PC-9 (cell line): Measurements from ENCODE around the gene KRT16.
"Not testable (repeated sequence)": the region's sequence is repeated elsewhere in the genome, so short reads cannot be mapped to it uniquely, and the experiment has no call there.

ENCODE experiments used
- EZH2 ChIP-seq: fragments of 200-600 bp; sonication (generic); IDR thresholded peaks from 2 replicates; pipeline ENCODE4 v1.8.0; 2017; ENCODE audit warnings: antibody characterized with exemption, low read depth
- TF ChIP-seq, protein P1 (sequence below): fragments of 200-600 bp; sonication (generic); conservative IDR thresholded peaks from 2 replicates; pipeline ENCODE4 v1.6.1; 2017; ENCODE audit warnings: mixed run types, antibody characterized with exemption, mild to moderate bottlenecking, moderate library complexity

DNA sequence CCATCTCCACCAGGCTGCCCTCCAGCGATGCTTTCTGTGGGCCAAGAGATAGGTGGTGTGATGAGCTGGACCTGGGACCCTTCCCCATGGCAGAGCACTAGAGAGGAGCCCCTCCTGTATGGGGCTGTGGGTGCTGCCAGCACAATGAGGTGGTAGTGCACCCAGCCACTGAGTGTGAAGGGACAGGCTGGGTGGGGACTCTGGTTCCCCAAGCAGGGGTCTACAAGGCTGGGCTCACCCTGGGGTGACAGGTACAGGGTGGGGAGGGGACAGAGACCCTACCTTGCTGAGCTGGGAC lies 15.5 kb upstream of the KRT16 start:
- TF ChIP-seq EZH2, result not testable (repeated sequence)
- TF ChIP-seq, protein P1, sequence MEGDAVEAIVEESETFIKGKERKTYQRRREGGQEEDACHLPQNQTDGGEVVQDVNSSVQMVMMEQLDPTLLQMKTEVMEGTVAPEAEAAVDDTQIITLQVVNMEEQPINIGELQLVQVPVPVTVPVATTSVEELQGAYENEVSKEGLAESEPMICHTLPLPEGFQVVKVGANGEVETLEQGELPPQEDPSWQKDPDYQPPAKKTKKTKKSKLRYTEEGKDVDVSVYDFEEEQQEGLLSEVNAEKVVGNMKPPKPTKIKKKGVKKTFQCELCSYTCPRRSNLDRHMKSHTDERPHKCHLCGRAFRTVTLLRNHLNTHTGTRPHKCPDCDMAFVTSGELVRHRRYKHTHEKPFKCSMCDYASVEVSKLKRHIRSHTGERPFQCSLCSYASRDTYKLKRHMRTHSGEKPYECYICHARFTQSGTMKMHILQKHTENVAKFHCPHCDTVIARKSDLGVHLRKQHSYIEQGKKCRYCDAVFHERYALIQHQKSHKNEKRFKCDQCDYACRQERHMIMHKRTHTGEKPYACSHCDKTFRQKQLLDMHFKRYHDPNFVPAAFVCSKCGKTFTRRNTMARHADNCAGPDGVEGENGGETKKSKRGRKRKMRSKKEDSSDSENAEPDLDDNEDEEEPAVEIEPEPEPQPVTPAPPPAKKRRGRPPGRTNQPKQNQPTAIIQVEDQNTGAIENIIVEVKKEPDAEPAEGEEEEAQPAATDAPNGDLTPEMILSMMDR, result not testable (repeated sequence)
